ENCODE measurements around the gene DNAH6.

- no peak for TF ChIP-seq CTCF (IDR thresholded peaks at IDR 0.05; ENCODE audit: low read depth, low read length)
- TF ChIP-seq, protein P1, sequence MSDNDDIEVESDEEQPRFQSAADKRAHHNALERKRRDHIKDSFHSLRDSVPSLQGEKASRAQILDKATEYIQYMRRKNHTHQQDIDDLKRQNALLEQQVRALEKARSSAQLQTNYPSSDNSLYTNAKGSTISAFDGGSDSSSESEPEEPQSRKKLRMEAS (IDR thresholded peaks at IDR 0.05; ENCODE audit: low read depth, low read length), result no peak
These were observed 330.4 kb downstream of the DNAH6 start for GRCh38 chr2:84846741-84847142.

Data from NB4 (cell line).